ENCODE results near the gene ADRA2C. TPM values are rescaled to one million over a fixed set of nuclear protein-coding genes. Genes with fewer than 3 reads are reported as not detected.

Gene ADRA2C
- total RNA-seq, 6 experiments from 2014 or later: 0.17 to 0.81 (median 0.65) TPM; not detected in 1

DNA sequence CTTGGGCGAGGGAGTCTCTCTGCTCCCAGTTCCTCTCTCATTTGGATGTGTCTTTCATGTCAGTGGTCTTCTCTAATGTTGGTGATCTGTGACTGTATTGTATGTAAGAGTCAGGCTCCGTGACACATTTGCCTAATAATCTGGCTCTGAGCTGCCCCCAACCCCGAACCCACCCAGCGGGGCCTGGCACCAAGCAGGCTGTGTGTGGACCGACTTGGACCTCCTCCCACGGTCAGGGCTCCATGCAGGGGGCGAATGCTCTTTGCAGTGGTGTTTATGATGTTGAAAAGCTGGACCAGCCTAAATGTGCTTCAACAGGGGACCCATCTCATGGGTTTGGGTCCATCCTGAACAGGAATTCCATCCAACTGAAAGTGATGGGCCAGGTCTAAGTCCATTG lies 47.0 kb upstream of the ADRA2C start:
- H3K27ac ChIP-seq: no peak overlapping the region
- no peaks in the 10 kb centered on the region for H3K36me3 ChIP-seq
- H3K9me3 ChIP-seq: no peaks in the 10 kb centered on the region
- ATAC-seq: no peak
- intact Hi-C loops (cut with DNase I): no loop called here
- H3K4me1 ChIP-seq: no peaks in the 10 kb centered on the region
- no peaks in the 10 kb centered on the region for H3K27me3 ChIP-seq
- TF ChIP-seq, protein P1, sequence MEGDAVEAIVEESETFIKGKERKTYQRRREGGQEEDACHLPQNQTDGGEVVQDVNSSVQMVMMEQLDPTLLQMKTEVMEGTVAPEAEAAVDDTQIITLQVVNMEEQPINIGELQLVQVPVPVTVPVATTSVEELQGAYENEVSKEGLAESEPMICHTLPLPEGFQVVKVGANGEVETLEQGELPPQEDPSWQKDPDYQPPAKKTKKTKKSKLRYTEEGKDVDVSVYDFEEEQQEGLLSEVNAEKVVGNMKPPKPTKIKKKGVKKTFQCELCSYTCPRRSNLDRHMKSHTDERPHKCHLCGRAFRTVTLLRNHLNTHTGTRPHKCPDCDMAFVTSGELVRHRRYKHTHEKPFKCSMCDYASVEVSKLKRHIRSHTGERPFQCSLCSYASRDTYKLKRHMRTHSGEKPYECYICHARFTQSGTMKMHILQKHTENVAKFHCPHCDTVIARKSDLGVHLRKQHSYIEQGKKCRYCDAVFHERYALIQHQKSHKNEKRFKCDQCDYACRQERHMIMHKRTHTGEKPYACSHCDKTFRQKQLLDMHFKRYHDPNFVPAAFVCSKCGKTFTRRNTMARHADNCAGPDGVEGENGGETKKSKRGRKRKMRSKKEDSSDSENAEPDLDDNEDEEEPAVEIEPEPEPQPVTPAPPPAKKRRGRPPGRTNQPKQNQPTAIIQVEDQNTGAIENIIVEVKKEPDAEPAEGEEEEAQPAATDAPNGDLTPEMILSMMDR (IDR thresholded peaks at IDR 0.05): no peak
- no peak for TF ChIP-seq POLR2A (IDR thresholded peaks at IDR 0.05)
- WGBS (ENCODE audit: insufficient coverage, low coverage, low lambda C conversion rate, missing lambda C conversion rate): 31% methylated on average over 1 of the region's 7 CpGs
- no peak overlapping the region for H3K4me3 ChIP-seq
- peak in 1 of 3 donors; percentile 31 for DNase-seq

DNA sequence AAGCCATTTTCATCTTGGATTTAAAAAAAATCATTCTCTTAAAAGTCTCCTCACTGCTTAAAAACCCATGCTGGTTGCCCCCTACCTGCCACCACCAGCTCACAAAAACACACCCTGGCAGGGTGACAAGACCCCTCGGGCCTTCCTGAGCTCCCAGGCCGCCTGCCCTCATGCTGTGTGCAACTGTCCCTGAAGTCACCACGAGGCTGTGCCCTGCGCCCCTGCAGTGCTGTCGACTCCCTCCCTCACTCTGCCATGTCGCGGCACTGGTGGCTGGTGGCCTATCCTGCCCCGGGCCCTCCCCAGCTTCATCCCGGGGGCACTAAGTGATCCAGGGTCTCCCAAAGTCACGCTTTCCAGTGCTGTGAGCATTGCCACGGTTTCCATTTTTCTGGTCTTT lies 46.3 kb upstream of the ADRA2C start:
- ATAC-seq (no peak), DNase-seq (peak in 1 of 3 donors; percentile 32)
- 59% methylated on average over 6 of the region's 11 CpGs for WGBS (ENCODE audit: insufficient coverage, low coverage, low lambda C conversion rate, missing lambda C conversion rate)
- H3K4me1 ChIP-seq: no peaks in the 10 kb centered on the region
- H3K27ac ChIP-seq: no peak overlapping the region
- H3K27me3 ChIP-seq: no peaks in the 10 kb centered on the region
- no peaks in the 10 kb centered on the region for H3K36me3 ChIP-seq
- TF ChIP-seq POLR2A (IDR thresholded peaks at IDR 0.05): no peak
- TF ChIP-seq, protein P1 (IDR thresholded peaks at IDR 0.05): no peak
- no peak overlapping the region for H3K4me3 ChIP-seq
- intact Hi-C loops (cut with DNase I): no loop called here
- H3K9me3 ChIP-seq: no peaks in the 10 kb centered on the region

DNA sequence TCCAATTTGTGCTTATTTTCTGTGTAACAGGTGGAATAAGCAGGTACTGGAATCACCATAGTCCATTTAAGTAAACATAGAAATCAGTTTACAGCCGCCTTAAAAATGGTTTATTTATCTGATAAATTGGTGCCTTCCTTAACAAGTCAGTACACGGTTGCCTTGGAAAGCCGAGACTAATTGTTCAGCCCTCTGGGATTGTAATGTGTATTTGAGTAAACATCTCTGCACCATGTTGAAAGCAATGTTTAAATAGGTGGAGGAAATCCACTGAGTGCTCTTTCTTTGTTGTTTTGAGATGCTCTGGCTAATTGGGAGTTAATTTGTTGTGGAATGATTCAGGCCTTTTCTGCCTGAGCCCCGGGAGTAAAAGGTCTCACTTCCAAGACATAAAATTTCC lies 45.7 kb upstream of the ADRA2C start:
- WGBS (ENCODE audit: insufficient coverage, low coverage, low lambda C conversion rate, missing lambda C conversion rate): 30% methylated on average over 4 of the region's 4 CpGs
- no peaks in the 10 kb centered on the region for H3K27me3 ChIP-seq

DNA sequence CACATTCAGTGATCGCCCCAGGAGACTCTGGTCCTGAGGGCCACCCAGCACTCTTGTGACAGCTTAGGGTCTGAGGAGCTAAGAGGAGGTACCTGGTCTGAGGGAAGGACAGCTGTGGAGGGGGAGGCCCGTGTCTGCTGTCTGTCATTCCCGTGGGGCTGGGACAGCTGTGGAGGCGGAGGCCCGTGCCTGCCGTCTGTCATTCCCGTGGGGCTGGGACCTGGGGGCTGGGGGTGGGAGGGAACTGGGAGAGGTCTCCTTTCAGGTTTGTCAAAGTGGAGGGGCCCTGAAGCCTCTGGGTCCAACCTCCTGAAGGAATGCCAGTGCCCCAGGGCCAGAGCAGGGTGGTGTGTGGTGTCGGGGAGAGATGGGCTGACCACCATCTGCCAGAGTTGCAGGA lies 45.0 kb upstream of the ADRA2C start:
- intact Hi-C loops (cut with DNase I): no loop called here
- no peak overlapping the region for H3K27ac ChIP-seq
- no peaks in the 10 kb centered on the region for H3K4me1 ChIP-seq
- no peaks in the 10 kb centered on the region for H3K36me3 ChIP-seq
- ATAC-seq (no peak), DNase-seq (no peak)
- no peak overlapping the region for H3K4me3 ChIP-seq
- no peaks in the 10 kb centered on the region for H3K9me3 ChIP-seq
- WGBS (ENCODE audit: insufficient coverage, low coverage, low lambda C conversion rate, missing lambda C conversion rate): no CpG with 5 or more reads among the region's 8 CpGs
- no peak for TF ChIP-seq POLR2A (IDR thresholded peaks at IDR 0.05)
- TF ChIP-seq, protein P1 (IDR thresholded peaks at IDR 0.05): no peak
- H3K27me3 ChIP-seq: no peaks in the 10 kb centered on the region

More for the DNA sequence above, 45.7 kb upstream of the ADRA2C start:
- TF ChIP-seq, protein P1 (IDR thresholded peaks at IDR 0.05): no peak
- no peak for TF ChIP-seq POLR2A (IDR thresholded peaks at IDR 0.05)
- intact Hi-C loops (cut with DNase I): no loop called here
- DNase-seq (no peak), ATAC-seq (no peak)
- Histone ChIP-seq H3K9me3 (no peaks in the 10 kb centered on the region), H3K4me1 (no peaks in the 10 kb centered on the region), H3K27ac (no peak overlapping the region), H3K36me3 (no peaks in the 10 kb centered on the region), H3K4me3 (no peak overlapping the region)

DNA sequence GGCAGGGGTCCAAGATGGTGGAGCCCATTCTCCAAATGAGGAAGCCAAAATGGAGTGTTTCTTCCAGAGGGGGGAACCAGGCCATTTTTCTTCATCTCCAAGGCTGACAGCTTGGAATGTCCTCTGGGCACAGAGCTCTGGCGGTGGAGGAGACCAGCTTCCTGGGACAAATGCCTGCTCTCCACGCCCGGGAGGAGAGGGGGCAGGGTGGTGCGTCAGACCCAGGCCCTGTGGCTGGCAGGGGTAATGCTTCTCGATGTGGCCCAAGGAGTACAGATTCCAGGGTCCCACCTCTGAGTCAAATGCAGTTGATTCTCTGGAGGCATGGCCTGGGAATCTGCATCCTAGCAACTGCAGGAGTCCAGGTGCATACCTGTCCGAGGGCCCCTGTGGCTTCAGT lies 44.6 kb upstream of the ADRA2C start:
- Histone ChIP-seq H3K36me3 (no peaks in the 10 kb centered on the region), H3K27ac (no peak overlapping the region), H3K27me3 (no peaks in the 10 kb centered on the region), H3K4me3 (no peak overlapping the region), H3K4me1 (no peaks in the 10 kb centered on the region), H3K9me3 (no peaks in the 10 kb centered on the region)
- ATAC-seq (no peak), DNase-seq (no peak)
- intact Hi-C loops (cut with DNase I): no loop called here
- 20% methylated on average over 1 of the region's 6 CpGs for WGBS (ENCODE audit: insufficient coverage, low coverage, low lambda C conversion rate, missing lambda C conversion rate)
- TF ChIP-seq, protein P1 (IDR thresholded peaks at IDR 0.05): no peak
- TF ChIP-seq POLR2A (IDR thresholded peaks at IDR 0.05): no peak

All from right lobe of liver (tissue), 6 donors.